GM23338 (cell line): ENCODE data around the gene KLF4. TPM values are rescaled to one million over a fixed set of nuclear protein-coding genes. Genes with fewer than 3 reads are reported as not detected.

Experiments
- ATAC-seq: fragments of 200-7000 bp; cut with Tn5 transposase; 3 replicates; pipeline ENCODE4 v1.9.1; 2020
- DNase-seq: peaks from one replicate; pipeline ENCODE4 v3.0.0-alpha.2; 2015; ENCODE audit warnings: low spot score
- H2AFZ ChIP-seq: fragments of 200-600 bp; sonication (generic); 2 replicates; pipeline ENCODE4 v1.8.0; 2016; ENCODE audit warnings: antibody characterized with exemption, mild to moderate bottlenecking, moderate library complexity
- H3F3A ChIP-seq: fragments of 200-600 bp; sonication (generic); replicated peaks from 2 replicates; pipeline ENCODE4 v1.8.0; 2017; ENCODE audit warnings: antibody characterized with exemption, mixed run types, low read depth
- H3K27ac ChIP-seq: fragments of 200-600 bp; sonication (generic); 2 replicates; pipeline ENCODE4 v1.6.1; 2016; ENCODE audit warnings: low read depth
- H3K27me3 ChIP-seq: fragments of 200-600 bp; sonication (generic); 2 replicates; pipeline ENCODE4 v1.8.0; 2016; ENCODE audit warnings: mild to moderate bottlenecking, mixed run types, moderate library complexity; ENCODE audit not compliant: insufficient read depth
- H3K36me3 ChIP-seq: fragments of 200-600 bp; sonication (generic); 2 replicates; pipeline ENCODE4 v1.8.0; 2016; ENCODE audit warnings: mild to moderate bottlenecking; ENCODE audit not compliant: insufficient read depth
- H3K4me1 ChIP-seq: fragments of 200-600 bp; sonication (generic); 2 replicates; pipeline ENCODE4 v1.8.0; 2016; ENCODE audit warnings: mild to moderate bottlenecking, moderate library complexity; ENCODE audit not compliant: insufficient read depth
- H3K4me2 ChIP-seq: fragments of 200-600 bp; sonication (generic); 2 replicates; pipeline ENCODE4 v1.7.1; 2017; ENCODE audit warnings: mixed run types
- H3K4me3 ChIP-seq: fragments of 200-600 bp; sonication (generic); 2 replicates; pipeline ENCODE4 v1.6.1; 2016; ENCODE audit warnings: mixed run types
- H3K79me2 ChIP-seq: fragments of 200-600 bp; sonication (generic); replicated peaks from 2 replicates; pipeline ENCODE4 v1.8.0; 2017; ENCODE audit warnings: mild to moderate bottlenecking; ENCODE audit not compliant: insufficient read depth
- H3K9me2 ChIP-seq: fragments of 200-600 bp; sonication (generic); 2 replicates; pipeline ENCODE4 v1.8.0; 2017; ENCODE audit not compliant: insufficient read depth
- H4K20me1 ChIP-seq: fragments of 200-600 bp; sonication (generic); replicated peaks from 2 replicates; pipeline ENCODE4 v1.8.0; 2017; ENCODE audit warnings: mild to moderate bottlenecking; ENCODE audit not compliant: insufficient read depth
- H3K27ac Mint-ChIP-seq: 2 replicates; pipeline ENCODE4 v1.8.0; 2020; ENCODE audit warnings: inconsistent platforms, mild to moderate bottlenecking, moderate library complexity, mixed read lengths
- H3K27me3 Mint-ChIP-seq: 3 replicates; pipeline ENCODE4 v1.8.0; 2022; ENCODE audit warnings: low read depth, mild to moderate bottlenecking, moderate library complexity, mixed read lengths, inconsistent platforms; ENCODE audit not compliant: insufficient read depth, poor library complexity
- H3K36me3 Mint-ChIP-seq: 3 replicates; pipeline ENCODE4 v1.8.0; 2021; ENCODE audit warnings: low read depth, mild to moderate bottlenecking, inconsistent platforms, moderate library complexity, mixed read lengths
- H3K4me1 Mint-ChIP-seq: 3 replicates; pipeline ENCODE4 v1.8.0; 2020; ENCODE audit warnings: mild to moderate bottlenecking, inconsistent platforms, mixed read lengths
- H3K4me3 Mint-ChIP-seq: 3 replicates; pipeline ENCODE4 v1.8.0; 2021; ENCODE audit warnings: moderate library complexity, mild to moderate bottlenecking, inconsistent platforms, mixed read lengths
- H3K9me3 Mint-ChIP-seq: 3 replicates; pipeline ENCODE4 v1.8.0; 2020; ENCODE audit warnings: moderate library complexity, mild to moderate bottlenecking, inconsistent platforms, mixed read lengths
- CREB1 ChIP-seq: fragments of 250-450 bp; sonication (Bioruptor Pico); IDR thresholded peaks from 2 replicates; pipeline ENCODE4 v1.5.0; 2020; ENCODE audit warnings: low read depth, mild to moderate bottlenecking, moderate library complexity
- CTCF ChIP-seq, 2 experiments: fragments of 200-600 bp in 1 of 2; sonication (generic) in 1 of 2; conservative IDR thresholded peaks; 2 replicates each; pipeline versions ENCODE4 v1.5.1 to v1.6.1; 2016 to 2017; ENCODE audit warnings: antibody characterized with exemption in 2 of 2, low read depth in 2 of 2, mild to moderate bottlenecking in 2 of 2, moderate library complexity in 1 of 2
- ETS1 ChIP-seq: IDR thresholded peaks from 2 replicates; pipeline ENCODE4 v1.6.1; 2016; ENCODE audit warnings: antibody characterized with exemption
- EZH2 ChIP-seq: fragments of 200-600 bp; sonication (generic); IDR thresholded peaks from one replicate; pipeline ENCODE4 v1.8.0; 2017; ENCODE audit warnings: antibody characterized with exemption, mild to moderate bottlenecking, low read depth; ENCODE audit not compliant: unreplicated experiment
- EZH2phosphoT487 ChIP-seq: fragments of 200-600 bp; sonication (generic); IDR thresholded peaks from one replicate; pipeline ENCODE4 v1.8.1; 2018; ENCODE audit warnings: antibody characterized with exemption; ENCODE audit not compliant: unreplicated experiment
- JUNB ChIP-seq: IDR thresholded peaks from one replicate; pipeline ENCODE4 v1.6.1; 2016; ENCODE audit warnings: antibody characterized with exemption; ENCODE audit not compliant: unreplicated experiment
- NANOG ChIP-seq: IDR thresholded peaks from 2 replicates; pipeline ENCODE4 v1.6.1; 2016; ENCODE audit warnings: antibody characterized with exemption, borderline replicate concordance
- POLR2AphosphoS5 ChIP-seq: IDR thresholded peaks from 2 replicates; pipeline ENCODE4 v1.6.1; 2016; ENCODE audit warnings: antibody characterized with exemption, low read depth
- REST ChIP-seq: IDR thresholded peaks from one replicate; pipeline ENCODE4 v1.6.1; 2018; ENCODE audit warnings: antibody characterized with exemption; ENCODE audit not compliant: unreplicated experiment
- STAT1 ChIP-seq: IDR thresholded peaks from one replicate; pipeline ENCODE4 v1.6.1; 2016; ENCODE audit warnings: antibody characterized with exemption; ENCODE audit not compliant: unreplicated experiment
- ZNF114 ChIP-seq: fragments of 250-450 bp; sonication (Bioruptor Pico); IDR thresholded peaks from 2 replicates; pipeline ENCODE4 v1.5.0; 2020; ENCODE audit warnings: mild to moderate bottlenecking, moderate library complexity
- ZNF331 ChIP-seq: fragments of 250-450 bp; sonication (Bioruptor Pico); IDR thresholded peaks from 2 replicates; pipeline ENCODE4 v1.5.0; 2020; ENCODE audit warnings: low read depth, mild to moderate bottlenecking, moderate library complexity
- ZNF462 ChIP-seq: fragments of 250-450 bp; sonication (Bioruptor Pico); IDR thresholded peaks from 2 replicates; pipeline ENCODE4 v1.5.0; 2020; ENCODE audit warnings: mild to moderate bottlenecking, moderate library complexity
- polyA plus RNA-seq: library from polyadenylated mRNA; unstranded; fragments of >200 nt; fragmentation: Nextera tagmentation; extraction: Ambion mirVana; gene quantifications from 2 replicates; pipeline ENCODE4 v1.2.1, GENCODE V29; 2016
- total RNA-seq: library from RNA; depleted of rRNA; stranded (reverse); fragments of >200 nt; shearing (Covaris generic); gene quantifications from 2 replicates; pipeline ENCODE4 v1.2.3, GENCODE V29; 2014

Gene KLF4
- total and polyA plus RNA-seq, 2 experiments from 2014 or later = 8.3 to 29.8 TPM

GRCh38 chr9:107518037-107518807 lies 28.7 kb upstream of the KLF4 start:
- Histone ChIP-seq H3K27me3 (no peaks in the 10 kb centered on the region), H3K4me2 (no peak overlapping the region), H3K27ac (no peak overlapping the region), H3K79me2 (no peaks in the 10 kb centered on the region), H2AFZ (peak overlapping the region; percentile 59; the same call in 1 of the 2 replicates), H4K20me1 (no peaks in the 10 kb centered on the region), H3K9me2 (no peaks in the 10 kb centered on the region), H3K4me3 (no peak overlapping the region), H3F3A (no peaks in the 10 kb centered on the region), H3K4me1 (no peaks in the 10 kb centered on the region), H3K36me3 (no peaks in the 10 kb centered on the region)
- Mint-ChIP-seq H3K4me1 (no peaks in the 10 kb centered on the region), H3K27ac (no peak overlapping the region), H3K9me3 (0 out of 3 replicates have a peak, but pooled peaks cover 6% of the 10 kb centered on the region), H3K4me3 (no peak overlapping the region), H3K27me3 (peaks cover 3% of the 10 kb centered on the region), H3K36me3 (no peaks in the 10 kb centered on the region)
- DNase-seq (no peak), ATAC-seq (no peak)
- TF ChIP-seq CREB1 (CRISPR knock-in tag) (no peak), EZH2phosphoT487 (no peak), ZNF114 (no peak), REST (no peak), CTCF (conservative IDR thresholded peaks at IDR 0.05; ENCODE audit: low read depth in 2 of 2) (no peak), ETS1 (no peak), EZH2 (no peak), ZNF331 (no peak), ZNF462 (CRISPR knock-in tag) (no peak), STAT1 (no peak), JUNB (no peak), NANOG (no peak), POLR2AphosphoS5 (no peak)
